GM18511 (cell line): ENCODE measurements around the gene ARHGEF16.

Experiments used
- ATAC-seq: cut with Tn5 transposase; IDR thresholded peaks from one replicate; pipeline ENCODE4 v1.9.1; 2021; ENCODE audit warnings: mild to moderate bottlenecking, moderate library complexity; ENCODE audit not compliant: unreplicated experiment

ARHGEF16 gene

GRCh38 chr1:3420218-3420951, 34.1 kb upstream of the ARHGEF16 start:
- ATAC-seq, result no peak

DNA sequence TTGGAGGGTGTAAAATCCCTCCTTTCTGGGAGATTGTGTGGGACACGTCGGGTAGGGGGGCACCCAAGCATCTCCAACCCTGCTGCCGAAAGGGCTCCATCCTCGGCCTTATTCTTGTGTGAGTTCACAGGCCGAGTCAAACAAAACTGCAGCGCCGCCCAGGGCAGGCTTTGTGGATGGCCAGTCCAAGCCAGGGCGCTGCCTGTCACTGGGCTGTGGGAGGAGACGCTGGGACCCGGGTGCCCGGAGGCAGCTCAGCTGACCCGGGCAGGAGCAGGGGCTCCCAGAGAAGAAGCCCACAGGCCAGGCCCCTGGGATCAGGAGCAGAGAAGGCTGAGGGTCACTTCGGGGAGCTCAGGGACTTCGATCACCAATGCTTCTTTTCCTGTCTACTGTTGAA, 31.8 kb upstream of the ARHGEF16 start:
- ATAC-seq, result no peak

DNA sequence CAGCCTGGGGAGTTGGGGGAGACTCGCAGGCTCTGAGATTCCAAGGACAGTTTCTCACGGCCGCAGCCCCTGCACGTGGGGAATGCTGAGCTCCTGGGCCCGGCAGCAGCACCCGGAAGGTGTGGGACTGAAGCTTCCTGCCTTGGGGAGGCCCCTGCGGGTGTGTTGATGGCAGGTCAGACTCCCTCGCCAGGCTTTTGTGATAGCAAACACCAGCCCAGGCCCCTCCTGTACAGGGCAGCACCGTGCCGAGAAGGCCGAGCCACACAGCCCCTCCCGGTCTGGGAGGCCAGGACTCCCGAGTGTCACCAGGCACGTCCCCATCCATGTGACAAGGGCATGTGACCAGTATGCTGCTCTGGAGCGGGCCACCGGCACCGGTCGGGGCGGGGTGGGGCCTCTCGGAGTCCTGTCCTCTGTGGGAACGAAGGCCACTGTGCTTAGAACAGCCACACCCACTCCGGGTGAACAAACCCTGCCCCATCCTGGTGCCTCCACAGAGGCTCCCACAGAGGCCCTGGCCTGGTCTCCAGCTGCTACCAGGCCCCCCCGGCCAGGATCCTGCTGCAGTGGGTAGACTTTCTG, 31.1 kb upstream of the ARHGEF16 start:
- no peak for ATAC-seq

GRCh38 chr1:3423896-3424611, 30.4 kb upstream of the ARHGEF16 start:
- no peak for ATAC-seq

GRCh38 chr1:3425486-3426215, 28.8 kb upstream of the ARHGEF16 start:
- ATAC-seq, result no peak

DNA sequence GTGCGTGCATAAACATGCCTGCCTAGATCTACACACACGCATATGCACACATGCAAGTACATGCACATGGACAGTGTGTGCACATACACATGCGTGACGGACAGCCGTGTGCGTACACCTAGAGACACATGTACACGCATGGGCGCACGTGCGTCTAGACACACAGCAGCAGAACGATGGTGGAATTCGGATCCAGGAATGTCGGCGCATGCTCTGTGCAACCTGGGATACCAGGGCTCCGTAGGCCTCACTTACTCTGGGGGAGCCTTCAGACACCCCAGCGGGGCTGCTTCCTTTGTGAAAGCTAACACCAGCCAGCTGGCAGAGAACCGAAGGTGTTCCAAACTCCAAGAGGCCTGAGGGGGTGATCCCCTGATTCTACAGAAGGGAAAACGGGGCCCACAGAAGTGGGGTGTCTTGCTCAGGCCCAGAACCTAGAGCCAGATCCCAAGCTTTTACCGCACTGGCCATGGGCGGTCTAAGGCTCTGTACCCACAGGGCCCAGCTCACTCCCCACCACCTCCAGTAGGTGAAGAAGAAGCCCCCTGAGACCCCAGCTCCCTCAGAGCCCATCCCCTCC, 27.4 kb upstream of the ARHGEF16 start:
- ATAC-seq, result no peak

DNA sequence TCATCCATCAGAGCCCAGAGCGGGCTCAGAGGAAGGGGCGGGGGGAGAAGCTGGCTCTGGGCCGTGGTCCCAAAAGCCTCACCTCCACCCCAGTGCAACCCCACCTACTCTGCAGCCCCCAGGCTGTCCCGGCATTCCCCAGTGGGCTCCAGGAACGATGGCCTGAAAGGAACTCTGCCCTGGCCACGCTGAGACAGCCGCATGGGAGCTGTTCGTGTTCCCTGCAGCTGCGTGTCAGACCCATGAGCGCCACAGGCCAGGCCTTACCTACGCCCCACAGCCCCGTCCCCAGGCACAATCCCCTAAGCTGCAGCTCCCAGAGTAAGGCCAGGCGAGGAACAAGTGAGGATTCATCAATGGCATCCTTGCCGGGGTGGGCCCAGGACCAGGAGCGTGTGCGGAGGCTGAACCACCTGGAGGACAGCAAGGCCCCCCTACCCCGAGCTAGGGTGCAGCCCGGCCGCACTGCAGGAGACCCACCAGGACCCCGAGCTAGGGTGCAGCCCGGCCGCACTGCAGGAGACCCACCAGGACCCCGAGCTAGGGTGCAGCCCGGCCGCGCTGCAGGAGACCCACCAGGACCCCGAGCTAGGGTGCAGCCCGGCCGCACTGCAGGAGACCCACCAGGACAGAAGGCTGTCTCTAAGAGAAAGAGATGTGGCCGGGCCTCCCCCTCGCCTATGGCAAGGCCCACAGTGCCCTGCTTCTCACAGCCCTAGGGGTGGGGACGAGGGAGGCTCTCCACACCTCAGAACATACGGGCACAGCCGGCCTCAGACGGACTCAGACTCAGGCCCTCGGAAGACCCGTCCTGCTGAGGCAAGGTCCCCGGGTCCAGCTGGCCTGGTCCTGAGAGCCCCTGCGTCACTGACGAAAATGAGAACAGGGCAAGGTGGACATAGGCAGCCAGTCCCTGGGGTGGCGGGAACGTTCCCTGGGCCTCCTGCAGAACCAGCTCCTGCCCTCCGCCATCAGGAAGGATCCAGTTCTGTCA, 26.5 kb upstream of the ARHGEF16 start:
- no peak for ATAC-seq

- ATAC-seq, result no peak
Observed at GRCh38 chr1:3428899-3429298, 25.6 kb upstream of the ARHGEF16 start.

GRCh38 chr1:3429320-3429719, 25.1 kb upstream of the ARHGEF16 start:
- no peak for ATAC-seq

GRCh38 chr1:3429766-3430165, 24.7 kb upstream of the ARHGEF16 start:
- ATAC-seq, result no peak

- ATAC-seq, result no peak
Observed at GRCh38 chr1:3430406-3430805, 24.1 kb upstream of the ARHGEF16 start.

GRCh38 chr1:3430820-3431219, 23.6 kb upstream of the ARHGEF16 start:
- no peak for ATAC-seq

DNA sequence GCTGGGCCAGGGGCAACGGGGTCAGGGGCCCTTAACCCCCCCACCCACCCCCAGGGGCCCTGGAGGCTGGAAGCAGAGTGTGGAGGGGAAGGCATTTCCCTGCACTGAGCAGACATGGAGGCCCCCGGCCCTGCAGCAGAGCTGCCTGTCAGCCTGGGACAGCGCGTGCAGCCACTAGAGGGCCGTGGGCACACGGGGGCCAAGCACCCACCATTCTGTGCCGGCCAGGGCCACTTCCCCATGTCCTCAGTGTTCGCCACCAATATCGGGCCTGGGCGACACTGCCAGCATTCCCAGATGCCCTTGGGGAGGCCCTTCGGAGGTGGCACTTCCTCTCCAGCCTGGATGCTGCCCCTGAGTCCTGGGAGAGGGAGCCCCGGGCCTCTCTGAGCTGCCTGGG, 23.2 kb upstream of the ARHGEF16 start:
- ATAC-seq, result no peak

DNA sequence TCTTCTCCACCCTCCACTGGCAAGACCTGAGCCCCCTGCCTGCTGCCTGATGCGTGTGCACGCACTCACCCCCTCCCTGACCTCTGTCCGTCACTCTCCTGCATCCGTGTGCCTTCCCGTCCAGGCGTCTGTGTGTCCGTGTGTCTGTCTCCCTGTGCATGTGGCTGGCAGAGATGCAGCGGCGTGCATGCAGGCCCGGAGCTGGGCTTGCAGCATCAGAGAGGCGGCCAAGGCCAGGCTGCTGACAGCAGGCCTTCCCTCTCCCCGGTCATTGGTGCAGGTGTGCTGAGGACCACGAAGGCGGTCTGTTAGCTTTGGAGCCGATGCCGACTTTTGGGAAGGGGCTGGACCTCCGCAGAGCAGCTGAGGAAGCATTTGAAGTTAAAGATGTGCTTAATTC, 22.8 kb upstream of the ARHGEF16 start:
- no peak for ATAC-seq

DNA sequence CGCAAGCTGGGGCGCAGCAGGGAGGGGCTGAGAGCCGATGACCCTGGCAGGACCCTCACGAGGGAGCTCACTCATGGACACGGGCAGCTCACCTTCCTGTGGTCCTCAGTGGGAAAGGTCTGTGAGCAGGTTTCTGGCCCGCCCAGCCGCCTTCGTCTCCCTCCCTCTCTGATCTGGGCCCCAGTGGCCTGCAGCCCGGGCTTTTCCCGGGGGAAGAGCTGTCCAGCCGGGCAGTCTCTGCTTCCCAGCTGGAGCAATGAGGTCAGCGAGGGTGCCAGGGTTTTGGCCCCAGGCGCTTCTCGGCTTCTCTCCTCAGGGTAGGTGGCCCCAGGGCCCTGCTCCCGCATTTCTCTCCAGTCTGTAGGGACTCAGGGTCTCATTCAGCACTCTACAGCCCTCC, 22.2 kb upstream of the ARHGEF16 start:
- no peak for ATAC-seq

DNA sequence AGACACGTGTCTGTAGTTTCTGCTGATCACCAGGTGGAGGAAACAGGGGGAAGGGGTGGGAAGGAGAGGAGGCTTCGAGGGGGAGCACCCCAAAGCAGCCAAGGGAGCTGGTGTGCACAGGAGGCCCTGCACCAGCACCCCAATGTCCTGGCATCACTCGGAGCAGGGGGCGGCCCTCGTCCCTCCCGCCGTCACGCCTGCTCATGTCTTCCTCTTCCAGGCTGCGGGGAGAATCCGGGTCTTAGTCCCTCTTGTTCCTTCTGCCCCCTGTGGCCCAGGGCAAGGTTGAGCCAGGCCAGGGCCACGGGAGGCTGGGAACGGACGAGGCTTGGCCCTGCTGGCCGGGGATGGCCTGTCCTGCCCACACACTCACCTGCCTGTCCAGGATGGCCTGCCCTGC, 21.4 kb upstream of the ARHGEF16 start:
- ATAC-seq, result no peak

GRCh38 chr1:3433596-3434320, 20.7 kb upstream of the ARHGEF16 start:
- no peak for ATAC-seq

GRCh38 chr1:3434406-3435110, 19.9 kb upstream of the ARHGEF16 start:
- no peak for ATAC-seq

DNA sequence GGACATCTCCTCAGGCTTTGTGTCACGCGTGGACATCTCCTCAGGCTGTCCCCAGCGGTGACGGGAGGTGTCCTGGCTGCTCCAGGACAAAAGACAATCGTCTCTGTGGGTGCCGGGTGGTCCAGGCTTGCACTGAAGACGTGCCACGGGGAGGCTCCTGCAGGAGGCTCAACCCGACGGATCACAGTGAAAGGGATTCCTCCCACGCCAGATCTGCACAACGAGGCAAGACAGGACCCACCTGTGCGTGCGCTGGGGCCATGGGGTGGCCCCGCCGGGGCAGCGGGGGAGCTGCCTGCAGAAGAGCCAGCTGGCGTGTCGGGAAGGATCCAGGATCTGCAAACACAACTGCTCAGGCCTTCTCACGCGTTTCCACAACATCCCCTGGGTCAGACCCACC, 18.8 kb upstream of the ARHGEF16 start:
- no peak for ATAC-seq
